Heart right ventricle (tissue), 16 donors: ENCODE measurements around the gene ITPKB. TPM values are rescaled to one million over a fixed set of nuclear protein-coding genes. Genes with fewer than 3 reads are reported as not detected.

ENCODE experiments used
- ATAC-seq, 8 donors: fragments of 200-7000 bp; cut with Tn5 transposase; one replicate each; pipeline ENCODE4 v1.9.1; 2020; ENCODE audit warnings: mild to moderate bottlenecking in 8 of 8, moderate library complexity in 8 of 8, moderate number of reproducible peaks in 1 of 8
- DNase-seq, 2 donors: peaks; one replicate each; pipeline ENCODE4 v3.0.0-alpha.2; 2020
- H3K27ac ChIP-seq, 10 donors: fragments of 200-600 bp; sonication (generic) in 2 of 10; one replicate each; pipeline versions ENCODE4 v1.5.0 to v1.8.0; 2020 to 2022; ENCODE audit warnings: mild to moderate bottlenecking in 3 of 10
- H3K27me3 ChIP-seq, 7 donors: fragments of 200-600 bp; one replicate each; pipeline ENCODE4 v1.8.0; 2021 to 2022; ENCODE audit warnings: mild to moderate bottlenecking in 2 of 7
- H3K36me3 ChIP-seq, 9 donors: fragments of 200-600 bp; sonication (generic) in 1 of 9; one replicate each; pipeline versions ENCODE4 v1.5.0 to v1.8.0; 2020 to 2022; ENCODE audit warnings: mild to moderate bottlenecking in 2 of 9
- H3K4me1 ChIP-seq, 9 donors: fragments of 200-600 bp; sonication (generic) in 1 of 9; one replicate each; pipeline versions ENCODE4 v1.5.0 to v1.8.0; 2020 to 2022; ENCODE audit warnings: mild to moderate bottlenecking in 4 of 9
- H3K4me3 ChIP-seq, 10 donors: fragments of 200-600 bp; sonication (generic) in 2 of 10; one replicate each; pipeline versions ENCODE4 v1.5.0 to v1.8.0; 2020 to 2022; ENCODE audit warnings: mild to moderate bottlenecking in 7 of 10, moderate library complexity in 2 of 10
- H3K9me3 ChIP-seq, 11 donors: fragments of 200-600 bp in 10 of 11; sonication (generic) in 2 of 11; one replicate each; pipeline versions ENCODE4 v1.5.0 to v1.8.0; 2013 to 2022; ENCODE audit warnings: mild to moderate bottlenecking in 2 of 11, control low read depth in 1 of 11, moderate library complexity in 1 of 11
- CTCF ChIP-seq, 9 donors: fragments of 200-600 bp; sonication (generic) in 2 of 9; IDR thresholded peaks; one replicate each; pipeline versions ENCODE4 v1.5.0 to v1.8.0; 2021 to 2022; ENCODE audit warnings: antibody characterized with exemption in 9 of 9, mild to moderate bottlenecking in 5 of 9, moderate library complexity in 1 of 9
- WGBS, 2 donors: extraction: QIAGEN DNeasy Blood & Tissue Kit; methylation state at CpG; one replicate each; pipeline ENCODE4 v1.1.7; 2013; ENCODE audit warnings: inconsistent platforms in 1 of 2; 5-methylcytosine and 5-hydroxymethylcytosine counted together
- intact Hi-C, 10 donors: fragments of 100-400 bp; cut with DNase I; formaldehyde crosslinking; loops; one replicate each; pipeline versions ENCODE4 v1.11.1 to v1.14.2; 2022
- polyA plus RNA-seq, 2 donors: library from polyadenylated mRNA; stranded (reverse); fragments of 200-250 nt; gene quantifications; one replicate each; pipeline ENCODE4 v1.2.3, GENCODE V29; 2013
- total RNA-seq, 10 donors: library from RNA; stranded (reverse); fragmentation: NEBNext Ultra II Directional in 3 of 10; extraction: Animal tissue kit (Norgen Biotek cat#: 25700) in 3 of 10; gene quantifications; one replicate each; pipeline versions ENCODE4 v1.2.1 to v1.2.4, GENCODE V29; 2021 to 2023
- donor health status: Arrhythmogenic right ventricular cardiomyopathy.
- donor health status: ischemic (EF 13 %, LVEDD 7.1; RV severe dilation, severe dysfunction).
- donor health status: healthy with polysubstance abuse.
- donor health status: DM: no; HTN: yes; CAD: no.
- donor health status: DM: no; HTN: no; CAD: no.
- donor health status: ischemic (EF 25% LVEDD 6.9; RV normal size, moderate dysfunction).
- donor health status: ischemic (EF 25% LVEDD 5.7; RV mildly dilated, moderate dysfunction).
- donor health status: healthy.
- donor health status: DM: yes; HTN: yes; CAD: no.
- donor health status: Ischemic cardiomyopathy.
- donor health status: ischemic (EF 35%, LVEDD 5.7; RV mildly dilated, moderate dysfunction).
- donor health status: nonischemic (EF 11% LVEDD 7.7; RV severe dilation, severe dysfunction).
- donor health status: DM: yes; HTN: yes; CAD: no.
- donor health status: PGD.
- donor health status: ischemic (EF 29% LVEDD 5.4; RV normal size, mild dysfunction).
- donor health status: nonischemic (EF 23%, LVEDD 6.1; RV moderate dilation, normal function).

The ITPKB gene
- total and polyA plus RNA-seq, 12 donors = 4.5 to 30.5 (median 16.1) TPM

GRCh38 chr1:226590614-226591013 lies 148.5 kb downstream of the ITPKB start:
- Histone ChIP-seq H3K36me3 (no peaks in the 10 kb centered on the region), H3K4me1 (peaks cover 0 to 16% (median 0%) of the 10 kb centered on the region in 9 donors), H3K9me3 (peaks cover 0 to 8% (median 2%) of the 10 kb centered on the region in 11 donors), H3K4me3 (no peak overlapping the region), H3K27me3 (no peaks in the 10 kb centered on the region), H3K27ac (no peak overlapping the region)
- ATAC-seq (no peak), DNase-seq (no peak)
- WGBS, 2 donors = 92% methylated on average over 7 of the region's 7 CpGs
- intact Hi-C loops = no loop called here
- no peak for TF ChIP-seq CTCF (IDR thresholded peaks at IDR 0.05)

- DNase-seq (no peak), ATAC-seq (peak in 7 of 8 donors; percentile 41 to 67 (median 61))
- Histone ChIP-seq H3K4me1 (peaks cover 0 to 17% (median 0%) of the 10 kb centered on the region in 9 donors), H3K27me3 (no peaks in the 10 kb centered on the region), H3K9me3 (no peaks in the 10 kb centered on the region), H3K4me3 (no peak overlapping the region), H3K36me3 (no peaks in the 10 kb centered on the region), H3K27ac (peak overlapping the region in 6 of 10 donors; percentile 20 to 73 (median 52))
- 58 to 65% methylated on average over 11 of the region's 11 CpGs for WGBS, 2 donors
- TF ChIP-seq CTCF (IDR thresholded peaks at IDR 0.05) = no peak
- intact Hi-C loops = no loop called here
Measured at GRCh38 chr1:226589008-226589733, 149.9 kb downstream of the ITPKB start.

- Histone ChIP-seq H3K27me3 (no peaks in the 10 kb centered on the region), H3K4me1 (peaks cover 0 to 20% (median 0%) of the 10 kb centered on the region in 9 donors), H3K9me3 (no peaks in the 10 kb centered on the region), H3K36me3 (no peaks in the 10 kb centered on the region), H3K4me3 (no peak overlapping the region), H3K27ac (peak overlapping the region in 5 of 10 donors; percentile 4 to 73 (median 52))
- no peak for TF ChIP-seq CTCF (IDR thresholded peaks at IDR 0.05)
- ATAC-seq (peak; percentile 15 to 63 (median 30)), DNase-seq (no peak)
- intact Hi-C loops = no loop called here
- 71 to 82% methylated on average over 2 of the region's 2 CpGs for WGBS, 2 donors
Measured at GRCh38 chr1:226588484-226588883, 150.6 kb downstream of the ITPKB start.

- intact Hi-C loops = no loop called here
- H3K27me3 ChIP-seq = no peaks in the 10 kb centered on the region
- ATAC-seq (no peak), DNase-seq (no peak)
- no peak overlapping the region for H3K27ac ChIP-seq
- no peaks in the 10 kb centered on the region for H3K36me3 ChIP-seq
- 84 to 87% methylated on average over 16 of the region's 16 CpGs for WGBS, 2 donors
- peaks cover 0 to 20% (median 0%) of the 10 kb centered on the region in 9 donors for H3K4me1 ChIP-seq
- no peak overlapping the region for H3K4me3 ChIP-seq
- H3K9me3 ChIP-seq = no peaks in the 10 kb centered on the region
- TF ChIP-seq CTCF (IDR thresholded peaks at IDR 0.05) = no peak
Measured at GRCh38 chr1:226586650-226587422, 152.2 kb downstream of the ITPKB start.
